Adrenal gland (tissue), 5 donors: ENCODE results near the gene RFXAP.

ENCODE experiments used
- CTCF ChIP-seq, 6 experiments: fragments of 450-650 bp in 4 of 6; fragments of 200-600 bp in 2 of 6; sonication (generic) in 1 of 6; IDR thresholded peaks; 1 replicate in 5 of 6; 2 replicates in 1 of 6; pipeline versions ENCODE4 v1.5.1 to v1.8.0; 2016 to 2021; ENCODE audit warnings: antibody characterized with exemption in 6 of 6, mild to moderate bottlenecking in 2 of 6, moderate library complexity in 1 of 6
- POLR2A ChIP-seq, 2 donors: fragments of 450-650 bp; IDR thresholded peaks; one replicate each; pipeline ENCODE4 v1.6.1; 2017; ENCODE audit warnings: antibody characterized with exemption in 2 of 2, mild to moderate bottlenecking in 2 of 2, moderate library complexity in 1 of 2
- donor health status: DM: no; HTN: no; CAD: no.

- TF ChIP-seq CTCF (IDR thresholded peaks at IDR 0.05) (no peak), POLR2A (IDR thresholded peaks at IDR 0.05) (no peak)
These were observed 29.4 kb downstream of the RFXAP start for GRCh38 chr13:36848199-36848982.
